Endothelial cell (in vitro differentiated cells): Measurements from ENCODE around the gene ENSA. TPM values are rescaled to one million over a fixed set of nuclear protein-coding genes. Genes with fewer than 3 reads are reported as not detected.

Experiments
- DNase-seq: peaks from one replicate; pipeline ENCODE4 v3.0.0; 2021; ENCODE audit warnings: low spot score
- H3K27ac Mint-ChIP-seq: one replicate; pipeline ENCODE4 v1.8.0; 2021; ENCODE audit warnings: mixed read lengths, inconsistent platforms; ENCODE audit not compliant: unreplicated experiment
- H3K27me3 Mint-ChIP-seq: one replicate; pipeline ENCODE4 v1.8.0; 2021; ENCODE audit warnings: mild to moderate bottlenecking, moderate library complexity, mixed read lengths, inconsistent platforms; ENCODE audit not compliant: unreplicated experiment
- H3K36me3 Mint-ChIP-seq: one replicate; pipeline ENCODE4 v1.8.0; 2021; ENCODE audit warnings: mild to moderate bottlenecking, low read depth, mixed read lengths, inconsistent platforms; ENCODE audit not compliant: unreplicated experiment
- H3K4me1 Mint-ChIP-seq: one replicate; pipeline ENCODE4 v1.8.0; 2021; ENCODE audit warnings: mild to moderate bottlenecking, mixed read lengths, inconsistent platforms; ENCODE audit not compliant: unreplicated experiment
- H3K4me3 Mint-ChIP-seq: one replicate; pipeline ENCODE4 v1.8.0; 2021; ENCODE audit warnings: mild to moderate bottlenecking, mixed read lengths, inconsistent platforms; ENCODE audit not compliant: unreplicated experiment
- H3K9me3 Mint-ChIP-seq: one replicate; pipeline ENCODE4 v1.8.0; 2021; ENCODE audit warnings: mixed read lengths, inconsistent platforms; ENCODE audit not compliant: unreplicated experiment
- total RNA-seq: library from RNA; stranded (reverse); fragmentation: NEBNext Ultra II Directional; extraction: Animal tissue kit (Norgen Biotek cat#: 25700); gene quantifications from one replicate; pipeline ENCODE4 v1.2.1, GENCODE V29; 2021; ENCODE audit not compliant: unreplicated experiment
- TF ChIP-seq, protein P1 (sequence below): fragments of 200-600 bp; sonication (generic); IDR thresholded peaks from one replicate; pipeline ENCODE4 v1.5.0; 2021; ENCODE audit warnings: antibody characterized with exemption; ENCODE audit not compliant: unreplicated experiment

Gene ENSA
- total RNA-seq, 1 donor from 2014 or later, result 200 TPM

DNA sequence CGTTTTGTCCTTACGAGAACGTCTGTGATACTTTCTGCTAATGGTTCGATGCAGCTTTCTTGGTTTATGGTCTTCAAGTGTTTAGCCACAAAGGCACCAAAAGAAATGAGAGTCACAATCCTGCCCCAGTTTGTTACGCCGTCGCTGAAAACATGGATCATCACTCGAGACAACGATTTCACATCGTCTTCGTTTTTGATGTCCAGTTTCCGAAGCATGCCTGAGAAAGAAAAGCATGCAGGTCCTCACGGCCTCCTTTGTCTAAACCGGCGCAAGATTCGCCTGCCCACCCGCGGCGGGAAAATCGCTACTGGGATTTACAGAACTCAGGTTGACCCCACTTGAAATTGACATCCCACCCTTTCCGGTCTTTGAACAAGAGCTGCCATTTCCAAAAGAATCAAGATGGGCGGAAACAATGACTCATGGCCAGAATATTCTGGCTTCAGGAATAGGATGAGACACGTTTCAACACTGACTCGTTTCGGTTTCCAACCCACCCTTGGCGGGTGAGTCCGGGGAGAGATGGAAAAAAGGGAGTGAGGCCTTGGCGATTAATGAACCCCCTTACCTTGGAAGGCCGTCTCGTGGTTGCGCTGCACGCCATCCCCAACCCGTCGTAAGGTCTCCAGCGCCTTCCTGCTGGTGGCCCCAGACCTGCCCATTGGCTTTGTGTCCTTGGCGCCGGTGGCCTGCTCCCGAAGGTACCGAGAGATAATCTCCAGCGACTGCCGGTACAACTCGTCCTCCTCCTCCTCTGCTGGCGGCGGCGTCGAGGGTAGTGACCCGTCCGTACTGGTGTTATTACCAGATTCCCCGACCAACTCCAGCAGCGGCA is 50.9 kb downstream of the ENSA start:
- Mint-ChIP-seq H3K27ac (peak overlapping the region; percentile 99), H3K27me3 (peaks cover 22% of the 10 kb centered on the region), H3K4me1 (peaks cover 39% of the 10 kb centered on the region), H3K4me3 (peak overlapping the region; percentile 100), H3K36me3 (peaks cover 42% of the 10 kb centered on the region), H3K9me3 (no peaks in the 10 kb centered on the region)
- peak; percentile 46 for DNase-seq
- TF ChIP-seq, protein P1, sequence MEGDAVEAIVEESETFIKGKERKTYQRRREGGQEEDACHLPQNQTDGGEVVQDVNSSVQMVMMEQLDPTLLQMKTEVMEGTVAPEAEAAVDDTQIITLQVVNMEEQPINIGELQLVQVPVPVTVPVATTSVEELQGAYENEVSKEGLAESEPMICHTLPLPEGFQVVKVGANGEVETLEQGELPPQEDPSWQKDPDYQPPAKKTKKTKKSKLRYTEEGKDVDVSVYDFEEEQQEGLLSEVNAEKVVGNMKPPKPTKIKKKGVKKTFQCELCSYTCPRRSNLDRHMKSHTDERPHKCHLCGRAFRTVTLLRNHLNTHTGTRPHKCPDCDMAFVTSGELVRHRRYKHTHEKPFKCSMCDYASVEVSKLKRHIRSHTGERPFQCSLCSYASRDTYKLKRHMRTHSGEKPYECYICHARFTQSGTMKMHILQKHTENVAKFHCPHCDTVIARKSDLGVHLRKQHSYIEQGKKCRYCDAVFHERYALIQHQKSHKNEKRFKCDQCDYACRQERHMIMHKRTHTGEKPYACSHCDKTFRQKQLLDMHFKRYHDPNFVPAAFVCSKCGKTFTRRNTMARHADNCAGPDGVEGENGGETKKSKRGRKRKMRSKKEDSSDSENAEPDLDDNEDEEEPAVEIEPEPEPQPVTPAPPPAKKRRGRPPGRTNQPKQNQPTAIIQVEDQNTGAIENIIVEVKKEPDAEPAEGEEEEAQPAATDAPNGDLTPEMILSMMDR, result no peak

DNA sequence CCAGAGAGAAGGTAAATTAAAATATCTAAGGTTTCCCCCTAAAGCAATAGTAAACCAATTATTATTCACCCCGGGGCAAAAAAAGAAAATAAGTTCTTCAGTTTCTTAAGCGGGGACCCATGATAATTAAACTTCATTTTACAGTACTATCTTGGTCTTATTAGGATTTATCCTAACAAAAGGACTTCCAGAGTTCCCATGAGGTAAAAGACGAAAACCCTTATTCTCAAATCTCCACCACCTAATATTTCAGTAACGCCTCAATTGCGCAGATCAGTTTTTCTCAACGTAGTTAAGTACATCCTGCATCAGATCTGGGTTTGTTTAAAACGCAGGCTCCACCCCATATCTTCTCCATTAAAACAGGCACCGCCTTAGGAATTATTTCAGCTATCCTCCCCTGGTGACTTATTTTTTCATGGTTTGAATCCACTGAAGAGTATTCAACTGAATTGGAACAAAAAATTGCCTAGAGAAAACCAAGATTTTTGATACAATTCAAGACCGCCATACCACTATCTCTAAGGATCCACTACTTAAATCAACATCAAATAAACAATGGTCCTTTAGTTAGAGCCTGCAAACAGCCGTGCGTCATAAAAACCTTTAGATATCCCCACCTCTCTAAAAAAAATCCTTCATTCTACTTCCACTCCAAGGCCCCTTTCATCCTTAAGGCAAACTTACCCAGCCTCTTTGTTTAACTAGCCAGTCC is 51.7 kb downstream of the ENSA start:
- peak overlapping the region; percentile 99 for H3K27ac Mint-ChIP-seq
- H3K4me3 Mint-ChIP-seq, result peak overlapping the region; percentile 100
- H3K36me3 Mint-ChIP-seq, result peaks cover 45% of the 10 kb centered on the region
- no peaks in the 10 kb centered on the region for H3K9me3 Mint-ChIP-seq
- no peak for DNase-seq
- peaks cover 39% of the 10 kb centered on the region for H3K4me1 Mint-ChIP-seq
- H3K27me3 Mint-ChIP-seq, result peaks cover 22% of the 10 kb centered on the region
- TF ChIP-seq, protein P1, result no peak

DNA sequence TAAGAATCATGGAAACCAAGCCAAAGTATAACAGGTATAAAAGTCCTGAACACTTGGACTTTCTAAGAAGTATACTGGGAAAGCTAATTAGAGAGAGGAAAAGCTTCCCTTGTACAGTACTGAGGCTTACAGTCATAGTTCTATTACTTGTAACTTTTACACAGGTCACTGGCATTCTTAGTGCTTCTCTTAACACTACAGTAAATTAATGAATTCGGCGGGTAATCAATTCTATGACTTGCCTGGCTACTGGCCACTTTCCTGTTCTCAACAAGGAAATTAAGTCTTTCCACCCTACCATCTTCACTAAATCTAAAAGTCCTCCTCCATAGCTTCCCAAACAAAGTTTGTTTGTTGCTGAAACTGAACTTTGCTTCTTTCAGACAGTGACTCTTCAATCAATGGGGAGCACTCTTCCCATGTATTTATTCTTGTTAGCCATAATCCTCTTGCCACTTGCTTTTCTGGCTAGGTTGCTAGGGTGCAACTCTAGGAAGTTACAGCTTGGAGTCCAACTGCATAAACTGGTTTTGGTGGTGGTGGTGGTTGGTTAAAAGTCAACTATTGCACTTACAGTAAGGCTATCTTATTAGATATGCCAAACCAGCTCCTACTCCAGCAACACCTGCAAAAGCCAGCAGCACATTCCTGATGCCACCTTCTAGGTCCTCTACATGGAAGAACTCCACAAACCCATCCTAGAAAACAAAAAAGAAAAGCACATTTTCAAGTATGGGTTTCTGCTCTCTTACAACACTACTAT is 52.4 kb downstream of the ENSA start:
- Mint-ChIP-seq H3K36me3 (peaks cover 49% of the 10 kb centered on the region), H3K27me3 (peaks cover 22% of the 10 kb centered on the region), H3K4me3 (peak overlapping the region; percentile 100), H3K9me3 (no peaks in the 10 kb centered on the region), H3K27ac (peak overlapping the region; percentile 99), H3K4me1 (peaks cover 41% of the 10 kb centered on the region)
- TF ChIP-seq, protein P1, result no peak
- DNase-seq, result no peak

DNA sequence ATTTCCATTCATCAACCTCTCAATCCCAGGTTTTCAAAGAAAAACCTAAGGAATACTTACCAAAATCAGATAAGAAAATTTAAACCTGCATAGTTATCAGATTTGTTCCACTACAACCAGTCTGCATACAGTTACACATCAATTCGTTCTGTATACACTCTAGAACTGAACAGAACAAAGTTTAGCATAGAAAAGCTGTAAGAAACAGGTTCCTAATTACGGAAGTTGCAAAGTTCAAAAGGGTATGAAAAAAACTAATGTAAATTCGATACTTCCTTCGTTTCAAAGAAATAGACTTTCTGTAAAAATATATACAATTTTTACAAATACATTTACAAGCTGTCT is 53.1 kb downstream of the ENSA start:
- Mint-ChIP-seq H3K36me3 (peaks cover 49% of the 10 kb centered on the region), H3K27ac (peak overlapping the region; percentile 53), H3K4me3 (peak overlapping the region; percentile 100), H3K27me3 (peaks cover 22% of the 10 kb centered on the region), H3K4me1 (peaks cover 41% of the 10 kb centered on the region), H3K9me3 (no peaks in the 10 kb centered on the region)
- TF ChIP-seq, protein P1, result no peak
- no peak for DNase-seq
